Keratinocyte (primary cell): ENCODE data around the gene SOCS3. TPM values are rescaled to one million over a fixed set of nuclear protein-coding genes. Genes with fewer than 3 reads are reported as not detected.

Experiments used
- DNase-seq: peaks from one replicate; pipeline ENCODE4 v3.0.0-alpha.2; 2011; ENCODE audit warnings: low read depth, missing footprints, low spot score
- FAIRE-seq: peaks from 2 replicates; lab custom pipeline; 2011; peaks lifted over from hg19 to GRCh38; lab: Jason Lieb, UNC
- H2AFZ ChIP-seq: 2 replicates; pipeline ENCODE4 v1.6.0; 2012; ENCODE audit warnings: low read length, control low read depth, inconsistent platforms; ENCODE audit not compliant: control insufficient read depth
- H3K27ac ChIP-seq: 2 replicates; pipeline ENCODE4 v1.5.1; 2011; ENCODE audit warnings: low read length; ENCODE audit not compliant: control insufficient read depth, insufficient read depth
- H3K27me3 ChIP-seq: 3 replicates; pipeline ENCODE4 v1.6.0; 2011; ENCODE audit warnings: low read length; ENCODE audit not compliant: control insufficient read depth, insufficient read depth; ENCODE audit errors: extremely low read depth
- H3K36me3 ChIP-seq, 2 experiments: 2 replicates in 1 of 2; 3 replicates in 1 of 2; pipeline ENCODE4 v1.5.1; 2011; ENCODE audit warnings: low read length in 2 of 2, mild to moderate bottlenecking in 1 of 2; ENCODE audit not compliant: control insufficient read depth in 2 of 2, insufficient read depth in 2 of 2; ENCODE audit errors: extremely low read depth in 1 of 2
- H3K4me1 ChIP-seq: 3 replicates; pipeline ENCODE4 v1.5.1; 2011; ENCODE audit warnings: low read length; ENCODE audit not compliant: control insufficient read depth, insufficient read depth; ENCODE audit errors: extremely low read depth
- H3K4me2 ChIP-seq: 3 replicates; pipeline ENCODE4 v1.6.0; 2011; ENCODE audit warnings: low read depth, low read length; ENCODE audit not compliant: control insufficient read depth, insufficient read depth; ENCODE audit errors: extremely low read depth
- H3K4me3 ChIP-seq, 3 experiments: fragments of 200-600 bp in 1 of 3; sonication (generic) in 1 of 3; 2 replicates in 2 of 3; 3 replicates in 1 of 3; pipeline ENCODE4 v1.5.1; 2011 to 2016; ENCODE audit warnings: low read length in 3 of 3, mild to moderate bottlenecking in 3 of 3, control low read depth in 2 of 3, inconsistent platforms in 1 of 3, low read depth in 1 of 3, mixed read lengths in 1 of 3, mixed run types in 1 of 3, moderate library complexity in 1 of 3; ENCODE audit not compliant: control insufficient read depth in 2 of 3, insufficient read depth in 2 of 3; ENCODE audit errors: extremely low read depth in 1 of 3
- H3K79me2 ChIP-seq: 2 replicates; pipeline ENCODE4 v1.6.0; 2012; ENCODE audit warnings: low read length; ENCODE audit not compliant: control insufficient read depth, insufficient read depth
- H3K9ac ChIP-seq: 3 replicates; pipeline ENCODE4 v1.6.0; 2011; ENCODE audit warnings: low read length; ENCODE audit not compliant: control insufficient read depth, insufficient read depth; ENCODE audit errors: extremely low read depth
- H3K9me1 ChIP-seq: 3 replicates; pipeline ENCODE4 v1.6.0; 2011; ENCODE audit warnings: low read length; ENCODE audit not compliant: control insufficient read depth, insufficient read depth; ENCODE audit errors: extremely low read depth
- H3K9me3 ChIP-seq: 2 replicates; pipeline ENCODE4 v1.5.1; 2012; ENCODE audit warnings: low read depth, low read length; ENCODE audit not compliant: control insufficient read depth
- H4K20me1 ChIP-seq: 3 replicates; pipeline ENCODE4 v1.6.0; 2011; ENCODE audit warnings: low read length; ENCODE audit not compliant: control insufficient read depth, insufficient read depth; ENCODE audit errors: extremely low read depth
- EZH2 ChIP-seq: IDR thresholded peaks from one replicate; pipeline ENCODE4 v1.6.1; 2012; ENCODE audit warnings: inconsistent platforms, mild to moderate bottlenecking, low read length, moderate library complexity
- dilution Hi-C: fragments of 300-500 bp; cut with MboI; formaldehyde crosslinking; loops from one replicate; pipeline ENCODE4 v1.7.0; 2020; ENCODE audit warnings: low sequenced_read_pairs; ENCODE audit not compliant: extremely low pct_ligation_motif_present
- polyA minus RNA-seq, 3 experiments: library from RNA; depleted of rRNA, polyadenylated mRNA; stranded (reverse); fragments of >200 nt; gene quantifications; 1 replicate in 1 of 3; 2 replicates in 1 of 3; 3 replicates in 1 of 3; pipeline ENCODE4 v1.2.3, GENCODE V29; 2011
- polyA plus RNA-seq, 5 experiments: library from polyadenylated mRNA; depleted of rRNA in 3 of 5; stranded (reverse) in 3 of 5; stranded (forward) in 1 of 5; unstranded in 1 of 5; fragments of >200 nt; gene quantifications; 1 replicate in 1 of 5; 2 replicates in 3 of 5; 3 replicates in 1 of 5; pipeline versions ENCODE4 v1.2.1 to v1.2.3, GENCODE V29; 2011 to 2012; ENCODE audit warnings: missing spikeins in 2 of 5, low read depth in 1 of 5, low replicate concordance in 1 of 5
- TF ChIP-seq, protein P1 (sequence below), 3 experiments: IDR thresholded peaks in 1 of 3; conservative IDR thresholded peaks in 1 of 3; optimal IDR thresholded peaks in 1 of 3; 2 replicates in 2 of 3; 3 replicates in 1 of 3; pipeline versions ENCODE3 to v1.5.1; 2011; ENCODE audit warnings: low read length in 3 of 3, mild to moderate bottlenecking in 3 of 3, moderate library complexity in 2 of 3, control low read depth in 1 of 3, inconsistent platforms in 1 of 3; ENCODE audit not compliant: insufficient read depth in 2 of 3; ENCODE audit errors: extremely low read depth in 1 of 3

SOCS3 gene, protein sequence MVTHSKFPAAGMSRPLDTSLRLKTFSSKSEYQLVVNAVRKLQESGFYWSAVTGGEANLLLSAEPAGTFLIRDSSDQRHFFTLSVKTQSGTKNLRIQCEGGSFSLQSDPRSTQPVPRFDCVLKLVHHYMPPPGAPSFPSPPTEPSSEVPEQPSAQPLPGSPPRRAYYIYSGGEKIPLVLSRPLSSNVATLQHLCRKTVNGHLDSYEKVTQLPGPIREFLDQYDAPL
- polyA plus RNA-seq (2.7 to 16.5 TPM (median 9.4 TPM) in 3 replicates), polyA minus RNA-seq (2.3 to 8.1 TPM (median 4.7 TPM) in 3 replicates)
- 0.62 TPM for polyA plus RNA-seq (2011; ENCODE audit: low read depth)
- polyA plus RNA-seq (2011; cell fraction: cytosol; rRNA removed): 5.3 and 9.8 TPM in 2 replicates
- 42.9 and 46.8 TPM in 2 replicates for polyA plus RNA-seq (2011; cell fraction: nucleus; rRNA removed)
- 1.8 and 2.4 TPM in 2 replicates for polyA plus RNA-seq (2012; ENCODE audit: low replicate concordance)
- 13.0 TPM for polyA minus RNA-seq (2011; cell fraction: cytosol; rRNA and poly(A)+ RNA removed)
- polyA minus RNA-seq (2011; cell fraction: nucleus; rRNA and poly(A)+ RNA removed): 28.2 and 31.1 TPM in 2 replicates

DNA sequence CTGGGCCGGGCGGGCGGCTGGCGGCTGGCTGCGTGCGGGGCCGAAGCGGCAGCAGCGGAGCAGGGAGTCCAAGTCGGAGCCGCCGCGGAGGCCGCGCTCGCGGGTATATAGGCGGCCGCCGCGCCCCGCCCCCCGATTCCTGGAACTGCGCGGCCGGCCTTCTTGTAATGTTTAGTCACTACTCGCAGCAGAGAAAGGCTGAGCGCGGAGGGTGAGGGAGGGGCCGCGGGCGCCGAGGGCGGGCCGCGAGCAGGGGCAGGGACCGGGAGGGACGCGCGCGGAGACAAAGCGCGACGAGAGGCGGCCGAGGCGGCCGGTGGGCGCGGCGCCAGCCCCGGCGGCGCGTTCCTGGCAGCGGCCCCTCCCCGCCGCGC, at the start of gene SOCS3:
TSS of gene SOCS3 (minus strand) at position 81 of the 374 bp plus-strand sequence. CDS start 982 bp downstream, outside the sequence.
- Histone ChIP-seq H3K27me3 (peaks cover 8% of the 10 kb centered on the region), H2AFZ (peak within 1 kb of the TSS; percentile 65), H3K79me2 (peaks cover 25% of the 10 kb centered on the region), H4K20me1 (peaks cover 5% of the 10 kb centered on the region), H3K4me2 (peak within 1 kb of the TSS; percentile 84), H3K36me3 (peaks cover 3 to 17% of the 10 kb centered on the region in 2 experiments), H3K4me1 (peaks cover 35% of the 10 kb centered on the region), H3K9me3 (no peaks in the 10 kb centered on the region), H3K9ac (peak within 1 kb of the TSS; percentile 92), H3K9me1 (no peaks in the 10 kb centered on the region), H3K27ac (peak within 1 kb of the TSS; percentile 77), H3K4me3 (peak within 1 kb of the TSS; percentile 81 to 91 (median 88))
- FAIRE-seq (no peak), DNase-seq (no peak)
- no peak for TF ChIP-seq EZH2
- TF ChIP-seq, protein P1, sequence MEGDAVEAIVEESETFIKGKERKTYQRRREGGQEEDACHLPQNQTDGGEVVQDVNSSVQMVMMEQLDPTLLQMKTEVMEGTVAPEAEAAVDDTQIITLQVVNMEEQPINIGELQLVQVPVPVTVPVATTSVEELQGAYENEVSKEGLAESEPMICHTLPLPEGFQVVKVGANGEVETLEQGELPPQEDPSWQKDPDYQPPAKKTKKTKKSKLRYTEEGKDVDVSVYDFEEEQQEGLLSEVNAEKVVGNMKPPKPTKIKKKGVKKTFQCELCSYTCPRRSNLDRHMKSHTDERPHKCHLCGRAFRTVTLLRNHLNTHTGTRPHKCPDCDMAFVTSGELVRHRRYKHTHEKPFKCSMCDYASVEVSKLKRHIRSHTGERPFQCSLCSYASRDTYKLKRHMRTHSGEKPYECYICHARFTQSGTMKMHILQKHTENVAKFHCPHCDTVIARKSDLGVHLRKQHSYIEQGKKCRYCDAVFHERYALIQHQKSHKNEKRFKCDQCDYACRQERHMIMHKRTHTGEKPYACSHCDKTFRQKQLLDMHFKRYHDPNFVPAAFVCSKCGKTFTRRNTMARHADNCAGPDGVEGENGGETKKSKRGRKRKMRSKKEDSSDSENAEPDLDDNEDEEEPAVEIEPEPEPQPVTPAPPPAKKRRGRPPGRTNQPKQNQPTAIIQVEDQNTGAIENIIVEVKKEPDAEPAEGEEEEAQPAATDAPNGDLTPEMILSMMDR (optimal IDR thresholded peaks at IDR 0.05 in 1 of 3, IDR thresholded peaks at IDR 0.05 in 1 of 3, conservative IDR thresholded peaks at IDR 0.05 in 1 of 3; ENCODE audit: extremely low read depth in 1 of 3, insufficient read depth in 2 of 3, low read length in 3 of 3): no peak
- dilution Hi-C loops: no loop called here

DNA sequence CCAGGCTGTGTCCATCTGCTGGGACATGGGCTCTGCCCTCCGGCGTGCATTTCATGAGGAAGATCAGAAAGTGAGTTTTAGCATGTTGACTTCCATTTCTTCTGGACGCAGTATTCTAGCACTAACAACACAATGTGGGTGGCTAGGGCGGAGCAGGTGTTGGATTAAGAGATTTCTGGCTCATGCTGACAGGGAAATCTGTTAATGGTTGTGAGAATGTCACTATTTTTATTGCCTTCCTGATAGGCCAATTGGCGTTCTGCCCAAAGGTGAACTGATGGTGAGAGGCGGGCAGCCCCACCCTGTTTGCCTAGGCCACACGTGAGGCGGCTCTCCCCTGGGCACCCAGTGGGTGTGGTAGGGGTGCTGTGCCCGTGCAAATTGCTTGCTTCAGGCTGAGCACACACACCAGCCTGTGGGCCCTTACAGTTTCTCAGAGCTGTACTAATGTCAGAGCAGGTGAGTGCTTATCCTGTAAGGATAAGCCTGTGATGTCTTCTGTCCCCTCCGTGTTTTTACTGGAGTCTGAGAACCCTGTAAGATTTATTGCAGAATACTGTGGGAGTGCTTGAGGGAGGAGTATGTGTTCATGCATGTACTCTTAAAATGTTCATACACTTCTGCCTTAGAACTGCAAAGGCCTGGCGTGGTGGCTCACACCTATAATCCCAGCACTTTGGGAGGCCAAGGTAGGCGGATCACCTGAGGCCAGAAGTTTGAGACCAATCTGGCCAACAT, 49.5 kb upstream of the SOCS3 start:
- Histone ChIP-seq H3K9me1 (peaks cover 19% of the 10 kb centered on the region), H3K27ac (peak overlapping the region; percentile 46), H3K36me3 (peaks cover 15 to 16% of the 10 kb centered on the region in 2 experiments), H3K27me3 (no peaks in the 10 kb centered on the region), H3K9ac (peak overlapping the region; percentile 40), H2AFZ (no peak overlapping the region), H3K4me1 (peaks cover 34% of the 10 kb centered on the region), H3K9me3 (no peaks in the 10 kb centered on the region), H3K79me2 (peaks cover 42% of the 10 kb centered on the region), H3K4me2 (peak overlapping the region; percentile 73), H3K4me3 (peak overlapping the region in 1 of 3 experiments; percentile 26), H4K20me1 (peaks cover 21% of the 10 kb centered on the region)
- TF ChIP-seq EZH2: no peak
- TF ChIP-seq, protein P1 (optimal IDR thresholded peaks at IDR 0.05 in 1 of 3, IDR thresholded peaks at IDR 0.05 in 1 of 3, conservative IDR thresholded peaks at IDR 0.05 in 1 of 3; ENCODE audit: extremely low read depth in 1 of 3, insufficient read depth in 2 of 3, low read length in 3 of 3): no peak
- DNase-seq: no peak
- dilution Hi-C loops: no loop called here
- FAIRE-seq: peak; percentile 23
